ENCODE results near the gene TMEM40.
"Not testable (repeated sequence)": the region's sequence is repeated elsewhere in the genome, so short reads cannot be mapped to it uniquely, and the experiment has no call there.

TMEM40 gene

GRCh38 chr3:12759097-12759679 is at the start of gene TMEM40:
TMEM40 (minus strand) TSS chr3:12759259; CDS start chr3:12749832, 9,427 bp downstream.
- in situ Hi-C loops (cut with HindIII; ENCODE audit: low sequenced_read_pairs) = no loop called here

GRCh38 chr3:12808587-12808986 is 49.5 kb upstream of the TMEM40 start:
- in situ Hi-C loops (cut with HindIII; ENCODE audit: low sequenced_read_pairs) = no loop called here

GRCh38 chr3:12807601-12808359 is 48.7 kb upstream of the TMEM40 start:
- in situ Hi-C loops (cut with HindIII; ENCODE audit: low sequenced_read_pairs) = no loop called here

GRCh38 chr3:12807066-12807465 is 48.0 kb upstream of the TMEM40 start:
- in situ Hi-C loops (cut with HindIII; ENCODE audit: low sequenced_read_pairs) = no loop called here

GRCh38 chr3:12803371-12803770 is 44.3 kb upstream of the TMEM40 start:
- in situ Hi-C loops (cut with HindIII; ENCODE audit: low sequenced_read_pairs) = no loop called here

GRCh38 chr3:12799525-12800440 is 40.7 kb upstream of the TMEM40 start:
- in situ Hi-C loops (cut with HindIII; ENCODE audit: low sequenced_read_pairs) = no loop called here

GRCh38 chr3:12798559-12799179 is 39.6 kb upstream of the TMEM40 start:
- in situ Hi-C loops (cut with HindIII; ENCODE audit: low sequenced_read_pairs) = no loop called here

- in situ Hi-C loops (cut with HindIII; ENCODE audit: low sequenced_read_pairs) = no loop called here
Measured at GRCh38 chr3:12797892-12798558, 39.0 kb upstream of the TMEM40 start.

- in situ Hi-C loops (cut with HindIII; ENCODE audit: low sequenced_read_pairs) = no loop called here
Measured at GRCh38 chr3:12797124-12797891, 38.2 kb upstream of the TMEM40 start.

GRCh38 chr3:12796171-12797123 is 37.4 kb upstream of the TMEM40 start, which contains the start of gene CAND2:
CAND2 (plus strand) TSS chr3:12796680; CDS start chr3:12796721, 41 bp downstream.
- in situ Hi-C loops (cut with HindIII; ENCODE audit: low sequenced_read_pairs) = no loop called here

- in situ Hi-C loops (cut with HindIII; ENCODE audit: low sequenced_read_pairs) = no loop called here
Measured at GRCh38 chr3:12793701-12794100, 34.6 kb upstream of the TMEM40 start.

GRCh38 chr3:12791430-12791829 is 32.4 kb upstream of the TMEM40 start:
- in situ Hi-C loops (cut with HindIII; ENCODE audit: low sequenced_read_pairs) = no loop called here

GRCh38 chr3:12787967-12788690 is 29.1 kb upstream of the TMEM40 start:
- in situ Hi-C loops (cut with HindIII; ENCODE audit: low sequenced_read_pairs) = not testable (repeated sequence)

GRCh38 chr3:12787346-12787745 is 28.3 kb upstream of the TMEM40 start:
- in situ Hi-C loops (cut with HindIII; ENCODE audit: low sequenced_read_pairs) = not testable (repeated sequence)

GRCh38 chr3:12785096-12785495 is 26.0 kb upstream of the TMEM40 start:
- in situ Hi-C loops (cut with HindIII; ENCODE audit: low sequenced_read_pairs) = no loop called here

- in situ Hi-C loops (cut with HindIII; ENCODE audit: low sequenced_read_pairs) = no loop called here
Measured at GRCh38 chr3:12782172-12782815, 23.2 kb upstream of the TMEM40 start.

GRCh38 chr3:12780751-12781150 is 21.7 kb upstream of the TMEM40 start:
- in situ Hi-C loops (cut with HindIII; ENCODE audit: low sequenced_read_pairs) = no loop called here

All from endothelial cell of hepatic sinusoid (primary cell).